HepG2 (cell line): Measurements from ENCODE around the gene TRIM2. TPM values are rescaled to one million over a fixed set of nuclear protein-coding genes. Genes with fewer than 3 reads are reported as not detected.

Experiments used
- ATAC-seq: fragments of 200-7000 bp; cut with Tn5 transposase; 3 replicates; pipeline ENCODE4 v1.9.1; 2020; ENCODE audit warnings: mild to moderate bottlenecking, moderate library complexity
- BruUV-seq: library from RNA; stranded (reverse); fragments of 400-500 nt; replicated peaks from 2 replicates; lab custom pipeline; 2021; lab: Mats Ljungman, UMichigan
- CTCF ChIA-PET: fragments of 300-600 bp; formaldehyde crosslinking; extraction: SDS; loops from one replicate; lab custom pipeline; 2021; ENCODE audit warnings: low total read pairs, inconsistent platforms, low intra/inter-chr PET ratio; lab: Yijun Ruan, JAX
- POLR2A ChIA-PET: fragments of 350-600 bp; sonication (Branson Sonifier 250); formaldehyde crosslinking; loops from one replicate; lab custom pipeline; 2020; ENCODE audit warnings: antibody characterized with exemption, inconsistent platforms; lab: Yijun Ruan, JAX
- DNase-seq: peaks from one replicate; pipeline ENCODE4 v3.0.0-alpha.2; 2015; ENCODE audit warnings: low spot score
- FAIRE-seq: peaks from 3 replicates; lab custom pipeline; 2011; peaks lifted over from hg19 to GRCh38; lab: Jason Lieb, UNC
- H2AFZ ChIP-seq: one replicate; pipeline ENCODE4 v1.6.1; 2011; ENCODE audit warnings: low read length, inconsistent platforms
- H3K27ac ChIP-seq: fragments of 300-600 bp; 3 replicates; pipeline ENCODE4 v1.8.0; 2011; ENCODE audit warnings: mixed run types, mild to moderate bottlenecking, mixed read lengths, low read length, inconsistent platforms; ENCODE audit not compliant: insufficient read depth; ENCODE audit errors: extremely low read length
- H3K27me3 ChIP-seq, 2 experiments: fragments of 200-600 bp in 1 of 2; 2 replicates in 1 of 2; 3 replicates in 1 of 2; pipeline versions ENCODE4 v1.6.0 to v1.8.0; 2011; ENCODE audit warnings: low read length in 2 of 2, mild to moderate bottlenecking in 2 of 2, moderate library complexity in 2 of 2, inconsistent platforms in 1 of 2; ENCODE audit not compliant: insufficient read depth in 2 of 2, control insufficient read depth in 1 of 2
- H3K36me3 ChIP-seq, 2 experiments: fragments of 200-600 bp in 1 of 2; replicated peaks in 1 of 2; 2 replicates in 1 of 2; 3 replicates in 1 of 2; pipeline versions ENCODE4 v1.5.1 to v1.8.0; 2011; ENCODE audit warnings: low read length in 2 of 2, inconsistent platforms in 1 of 2; ENCODE audit not compliant: insufficient read depth in 2 of 2, control insufficient read depth in 1 of 2
- H3K4me1 ChIP-seq: 2 replicates; pipeline ENCODE4 v1.5.1; 2012; ENCODE audit warnings: low read length, inconsistent platforms; ENCODE audit not compliant: insufficient read depth
- H3K4me2 ChIP-seq: 2 replicates; pipeline ENCODE4 v1.6.0; 2011; ENCODE audit warnings: low read depth, low read length, inconsistent platforms
- H3K4me3 ChIP-seq, 3 experiments: fragments of 200-600 bp in 1 of 3; sonication (generic), shearing (Covaris generic) in 1 of 3; replicated peaks in 1 of 3; 2 replicates each; pipeline ENCODE4 v1.5.1; 2011 to 2016; ENCODE audit warnings: low read length in 3 of 3, inconsistent platforms in 2 of 3, low read depth in 2 of 3, mild to moderate bottlenecking in 2 of 3, control low read depth in 1 of 3, mixed read lengths in 1 of 3; ENCODE audit not compliant: insufficient read depth in 1 of 3
- H3K79me2 ChIP-seq: one replicate; pipeline ENCODE4 v1.6.1; 2011; ENCODE audit warnings: low read length, inconsistent platforms; ENCODE audit not compliant: insufficient read depth
- H3K9ac ChIP-seq: 2 replicates; pipeline ENCODE4 v1.6.0; 2011; ENCODE audit warnings: mild to moderate bottlenecking, low read depth, low read length, inconsistent platforms; ENCODE audit not compliant: insufficient read depth
- H3K9me3 ChIP-seq: 2 replicates; pipeline ENCODE4 v1.5.1; 2012; ENCODE audit warnings: mild to moderate bottlenecking, low read length
- H4K20me1 ChIP-seq: 2 replicates; pipeline ENCODE4 v1.6.0; 2011; ENCODE audit warnings: inconsistent platforms, mild to moderate bottlenecking, low read length, moderate library complexity; ENCODE audit not compliant: insufficient read depth
- CENPX ChIP-seq: sonication (generic); formaldehyde crosslinking; IDR thresholded peaks from 2 replicates; pipeline ENCODE4 v1.9.0; 2021; ENCODE audit warnings: mild to moderate bottlenecking, missing genetic modification reagents, moderate library complexity
- HDAC6 ChIP-seq: fragments of 200-600 bp; sonication (generic); IDR thresholded peaks from 2 replicates; pipeline ENCODE4 v1.7.0; 2017; ENCODE audit warnings: mild to moderate bottlenecking, antibody characterized with exemption, low read length, low read depth
- HNRNPUL1 ChIP-seq: fragments of 200-400 bp; formaldehyde crosslinking; IDR thresholded peaks from 2 replicates; pipeline ENCODE4 v1.6.1; 2017; ENCODE audit warnings: low read depth, mild to moderate bottlenecking, low read length, moderate library complexity
- MAFF ChIP-seq: IDR thresholded peaks from 2 replicates; pipeline ENCODE4 v1.6.1; 2011; ENCODE audit warnings: low read depth, low read length, improper control_type of control experiment
- MAFK ChIP-seq, 2 experiments: IDR thresholded peaks in 1 of 2; conservative IDR thresholded peaks in 1 of 2; 2 replicates each; pipeline ENCODE4 v1.6.1; 2011; ENCODE audit warnings: improper control_type of control experiment in 2 of 2, low read length in 2 of 2
- MATR3 ChIP-seq: sonication (generic); formaldehyde crosslinking; IDR thresholded peaks from 2 replicates; pipeline ENCODE4 v1.4.0; 2020; ENCODE audit warnings: missing genetic modification reagents
- RBAK ChIP-seq: sonication (generic); formaldehyde crosslinking; IDR thresholded peaks from 2 replicates; pipeline ENCODE4 v1.5.1; 2020; ENCODE audit warnings: mild to moderate bottlenecking, missing genetic modification reagents
- REL ChIP-seq: sonication (generic); formaldehyde crosslinking; conservative IDR thresholded peaks from 2 replicates; pipeline ENCODE4 v1.8.0; 2022; ENCODE audit warnings: mild to moderate bottlenecking, missing genetic modification reagents, moderate library complexity
- SOX6 ChIP-seq, 2 experiments: fragments of 450-650 bp in 1 of 2; sonication (generic) in 1 of 2; formaldehyde crosslinking in 1 of 2; IDR thresholded peaks; 2 replicates each; pipeline versions ENCODE4 v1.4.0 to v1.6.1; 2017 to 2020; ENCODE audit warnings: antibody characterized with exemption in 1 of 2, mild to moderate bottlenecking in 1 of 2, missing genetic modification reagents in 1 of 2
- TARDBP ChIP-seq: sonication (generic); formaldehyde crosslinking; IDR thresholded peaks from 2 replicates; pipeline ENCODE4 v1.8.0; 2022; ENCODE audit warnings: mild to moderate bottlenecking, missing genetic modification reagents
- YEATS2 ChIP-seq: sonication (generic); formaldehyde crosslinking; IDR thresholded peaks from 2 replicates; pipeline ENCODE4 v1.4.0; 2020; ENCODE audit warnings: missing genetic modification reagents, borderline replicate concordance
- ZBTB25 ChIP-seq: IDR thresholded peaks from 2 replicates; pipeline ENCODE4 v1.6.1; 2018; ENCODE audit warnings: missing genetic modification reagents
- ZNF441 ChIP-seq: sonication (generic); formaldehyde crosslinking; IDR thresholded peaks from 2 replicates; pipeline ENCODE4 v1.7.0; 2021; ENCODE audit warnings: missing genetic modification reagents, borderline replicate concordance
- ZNF747 ChIP-seq: sonication (generic); formaldehyde crosslinking; IDR thresholded peaks from 2 replicates; pipeline ENCODE4 v1.8.1; 2023; ENCODE audit warnings: missing genetic modification reagents, mild to moderate bottlenecking, borderline replicate concordance
- ZNF749 ChIP-seq: sonication (generic); formaldehyde crosslinking; IDR thresholded peaks from 2 replicates; pipeline ENCODE4 v1.8.0; 2022; ENCODE audit warnings: mild to moderate bottlenecking, missing genetic modification reagents, moderate library complexity, borderline replicate concordance
- ZNF782 ChIP-seq: sonication (generic); formaldehyde crosslinking; IDR thresholded peaks from 2 replicates; pipeline ENCODE4 v1.4.0; 2020; ENCODE audit warnings: missing genetic modification reagents, mild to moderate bottlenecking, borderline replicate concordance
- ZZZ3 ChIP-seq: sonication (generic); formaldehyde crosslinking; IDR thresholded peaks from 2 replicates; pipeline ENCODE4 v1.4.0; 2020; ENCODE audit warnings: missing genetic modification reagents, mild to moderate bottlenecking, borderline replicate concordance
- WGBS: methylation state at CpG from one replicate; pipeline ENCODE4 v1.1.6; 2017; ENCODE audit warnings: low lambda C conversion rate; 5-methylcytosine and 5-hydroxymethylcytosine counted together
- in situ Hi-C: cut with HindIII; loops from 2 replicates; pipeline ENCODE4 v1.10.0; 2017; ENCODE audit warnings: low pct_unique_long_range_greater_than_20kb; ENCODE audit not compliant: extremely low pct_ligation_motif_present
- intact Hi-C: fragments of 100-400 bp; cut with micrococcal nuclease; formaldehyde crosslinking; loops from one replicate; pipeline ENCODE4 v1.10.0; 2022; ENCODE audit not compliant: unreplicated experiment
- polyA plus RNA-seq, 8 experiments: library from polyadenylated mRNA; depleted of rRNA in 3 of 8; stranded (reverse) in 7 of 8; unstranded in 1 of 8; fragments of >200 nt; fragmentation: Illumina TruSeq in 4 of 8; extraction: Trizol in 4 of 8; gene quantifications; 2 replicates each; pipeline versions ENCODE4 v1.2.1 to v1.2.3, GENCODE V29; 2011 to 2016; ENCODE audit warnings: low read depth in 4 of 8, missing spikeins in 1 of 8, mixed read lengths in 1 of 8; ENCODE audit not compliant: insufficient read depth in 1 of 8
- total RNA-seq, 5 experiments: library from RNA; depleted of rRNA; stranded (reverse); fragments of >200 nt; fragmentation: Illumina TruSeq; extraction: Trizol; gene quantifications; 2 replicates each; pipeline ENCODE4 v1.2.3, GENCODE V29; 2016; ENCODE audit warnings: low read depth in 1 of 5

Gene TRIM2
- total and polyA plus RNA-seq, 2 of the 13 experiments (the other 11 are each of a cell fraction or from before 2014, with no cell fraction given): 2.1 to 4.2 TPM

DNA sequence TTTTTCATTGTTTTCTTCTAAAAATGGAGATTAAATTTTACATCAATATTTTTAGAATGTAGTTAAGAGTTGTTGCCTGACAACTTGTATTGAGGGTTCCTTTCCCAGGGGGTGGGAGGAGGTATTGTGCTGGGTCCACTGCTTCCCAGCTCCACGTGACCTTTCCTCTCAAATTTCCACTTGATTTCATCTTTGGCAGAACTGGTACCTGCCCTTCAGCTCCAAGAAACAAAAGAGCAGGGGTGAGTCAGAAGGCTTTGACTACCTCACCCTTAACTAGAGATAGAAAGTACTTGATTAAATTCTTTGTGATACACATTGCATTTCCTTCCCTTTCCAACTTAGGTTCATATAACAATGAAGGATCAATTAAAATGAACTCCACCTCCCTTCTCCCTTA lies 19.7 kb downstream of the TRIM2 start:
- Histone ChIP-seq H3K79me2 (no peaks in the 10 kb centered on the region), H3K9ac (no peak overlapping the region), H3K4me3 (peak overlapping the region in 2 of 3 experiments; percentile 72 to 74; a peak in 3 of 6 replicates), H3K27me3 (peaks cover 0 to 2% of the 10 kb centered on the region in 2 experiments; a peak in 1 of 5 replicates), H3K9me3 (no peaks in the 10 kb centered on the region), H3K4me2 (peak overlapping the region; percentile 90), H3K36me3 (no peaks in the 10 kb centered on the region), H3K27ac (no peak overlapping the region), H2AFZ (no peak overlapping the region), H4K20me1 (no peaks in the 10 kb centered on the region), H3K4me1 (peaks cover 27% of the 10 kb centered on the region)
- no peak for FAIRE-seq
- in situ Hi-C loops: no loop called here
- intact Hi-C loops: loop anchor here (2.0 kb wide), 1 partner anchor 15 kb away; no protein-coding TSS in a partner anchor
- ATAC-seq: no peak
- BruUV-seq: no TSS peak
- ChIA-PET POLR2A (no interaction called here), CTCF (no interaction called here)
- DNase-seq: no peak
- 82% methylated on average over 1 of the region's 1 CpG for WGBS
- no peak for TF ChIP-seq CENPX (CRISPR knock-in tag)
- no peak for TF ChIP-seq ZNF782
- TF ChIP-seq MATR3 (CRISPR knock-in tag): no peak
- no peak for TF ChIP-seq ZNF749 (CRISPR knock-in tag)
- TF ChIP-seq ZNF441 (CRISPR knock-in tag): no peak
- no peak for TF ChIP-seq TARDBP (CRISPR knock-in tag)
- no peak for TF ChIP-seq YEATS2 (CRISPR knock-in tag)
- TF ChIP-seq HDAC6: no peak
- no peak for TF ChIP-seq RBAK
- TF ChIP-seq ZNF747: no peak

DNA sequence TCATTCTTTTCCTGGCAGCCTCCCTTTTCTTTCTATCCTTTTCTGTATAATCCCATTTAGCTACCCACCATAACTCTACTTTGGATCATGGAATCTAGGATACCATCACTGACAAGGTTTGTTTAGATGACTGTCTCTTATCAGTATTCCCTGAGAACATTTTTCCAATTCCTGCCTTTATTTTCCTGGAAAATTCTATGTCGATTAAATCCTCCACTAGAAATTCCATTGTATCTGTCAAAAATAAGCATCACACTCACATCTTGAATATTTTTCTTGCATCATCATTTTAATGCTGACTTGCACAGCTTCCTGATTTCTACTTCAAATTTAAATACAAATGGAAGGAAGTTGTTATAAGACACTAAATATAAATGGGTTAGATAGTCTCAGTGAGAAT lies 20.2 kb downstream of the TRIM2 start:
- FAIRE-seq (no peak), ATAC-seq (no peak), DNase-seq (no peak)
- WGBS: 69% methylated on average over 1 of the region's 1 CpG
- Histone ChIP-seq H2AFZ (no peak overlapping the region), H3K4me2 (no peak overlapping the region), H3K4me1 (peaks cover 22% of the 10 kb centered on the region), H3K9ac (no peak overlapping the region)
- in situ Hi-C loops: no loop called here
- TF ChIP-seq HNRNPUL1: no peak
- TF ChIP-seq MAFF: 0 out of 2 replicates have a peak, but pooled peaks have one; percentile 8
- no peak for TF ChIP-seq SOX6 (IDR thresholded peaks at IDR 0.05)
- no peak for TF ChIP-seq SOX6 (CRISPR knock-in tag; IDR thresholded peaks at IDR 0.05)
- TF ChIP-seq REL (CRISPR knock-in tag): no peak
- TF ChIP-seq MAFK (conservative IDR thresholded peaks at IDR 0.05 in 1 of 2, IDR thresholded peaks at IDR 0.05 in 1 of 2; ENCODE audit: low read length in 2 of 2): 0 out of 4 replicates have a peak, but pooled peaks of 1 of the 2 experiments have one; percentile 9
- no peak for TF ChIP-seq ZZZ3
- TF ChIP-seq ZBTB25 (CRISPR knock-in tag): no peak
- TF ChIP-seq, all 625 proteins: peak for 2
- Histone ChIP-seq H3K79me2 (no peaks in the 10 kb centered on the region), H3K9me3 (no peaks in the 10 kb centered on the region), H3K36me3 (no peaks in the 10 kb centered on the region), H4K20me1 (no peaks in the 10 kb centered on the region), H3K4me3 (no peak overlapping the region), H3K27me3 (peaks cover 0 to 2% of the 10 kb centered on the region in 2 experiments; a peak in 1 of 5 replicates), H3K27ac (no peak overlapping the region)
- ChIA-PET POLR2A (no interaction called here), CTCF (no interaction called here)
- no TSS peak for BruUV-seq
- intact Hi-C loops: no loop called here
